Cardiac muscle cell (in vitro differentiated cells and primary cell): ENCODE measurements around the gene SHISA9. TPM values are rescaled to one million over a fixed set of nuclear protein-coding genes. Genes with fewer than 3 reads are reported as not detected.

Experiments used
- DNase-seq, 2 donors: peaks; one replicate each; pipeline versions ENCODE4 v3.0.0 to v3.0.0-alpha.2; 2010 to 2017; ENCODE audit warnings: low read depth in 1 of 2, low spot score in 1 of 2
- H3K27ac ChIP-seq: fragments of 200-600 bp; sonication (generic); 2 replicates; pipeline ENCODE4 v1.5.1; 2016
- H3K27me3 ChIP-seq: fragments of 200-600 bp; sonication (generic); 2 replicates; pipeline ENCODE4 v1.6.0; 2016; ENCODE audit warnings: control low read depth
- H3K36me3 ChIP-seq: fragments of 200-600 bp; sonication (generic); 2 replicates; pipeline ENCODE4 v1.5.1; 2016; ENCODE audit warnings: control low read depth
- H3K4me1 ChIP-seq: fragments of 200-600 bp; sonication (generic); 2 replicates; pipeline ENCODE4 v1.8.1; 2017; ENCODE audit warnings: low read depth, mild to moderate bottlenecking, mixed run types
- H3K4me3 ChIP-seq: fragments of 200-600 bp; sonication (generic); 2 replicates; pipeline ENCODE4 v1.5.1; 2016; ENCODE audit warnings: mild to moderate bottlenecking
- H3K9me3 ChIP-seq: fragments of 200-600 bp; sonication (generic); 2 replicates; pipeline ENCODE4 v1.5.1; 2017; ENCODE audit warnings: low read depth, mild to moderate bottlenecking, control low read depth
- polyA plus RNA-seq: library from polyadenylated mRNA; unstranded; fragments of >200 nt; fragmentation: Nextera tagmentation; extraction: Ambion mirVana; gene quantifications from 2 replicates; pipeline ENCODE4 v1.2.1, GENCODE V29; 2016
- total RNA-seq: library from RNA; depleted of rRNA; stranded (reverse); fragments of >200 nt; gene quantifications from 2 replicates; pipeline ENCODE4 v1.2.3, GENCODE V29; 2016
- TF ChIP-seq, protein P1 (sequence below): IDR thresholded peaks from 2 replicates; pipeline ENCODE4 v1.5.1; 2012; ENCODE audit warnings: low read depth, mild to moderate bottlenecking, low read length

SHISA9 gene
- total and polyA plus RNA-seq, 2 experiments from 2014 or later, result 0.03 TPM; not detected in 1

DNA sequence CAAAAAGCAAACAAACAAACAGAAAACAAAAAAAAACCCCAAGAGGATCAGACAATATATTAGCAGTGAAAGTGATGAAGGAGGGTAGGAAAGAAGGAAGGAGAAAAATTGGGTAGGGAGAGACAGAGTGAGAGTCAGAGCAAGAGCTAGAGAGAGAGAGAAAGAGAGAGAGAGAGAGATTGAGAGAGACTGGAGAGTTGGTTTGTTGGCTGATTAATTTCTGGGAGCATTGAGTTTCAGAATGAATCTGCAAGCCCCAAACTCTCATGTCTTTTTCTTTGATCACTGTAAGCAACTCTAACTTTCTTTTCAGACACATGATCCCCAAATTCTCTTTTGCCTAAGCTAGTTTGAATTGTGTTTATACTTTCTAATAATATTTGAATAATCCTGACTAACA lies 388.1 kb downstream of the SHISA9 start:
- H3K9me3 ChIP-seq, result no peaks in the 10 kb centered on the region
- DNase-seq, result no peak
- no peak overlapping the region for H3K27ac ChIP-seq
- no peaks in the 10 kb centered on the region for H3K4me1 ChIP-seq
- no peak overlapping the region for H3K4me3 ChIP-seq
- TF ChIP-seq, protein P1, sequence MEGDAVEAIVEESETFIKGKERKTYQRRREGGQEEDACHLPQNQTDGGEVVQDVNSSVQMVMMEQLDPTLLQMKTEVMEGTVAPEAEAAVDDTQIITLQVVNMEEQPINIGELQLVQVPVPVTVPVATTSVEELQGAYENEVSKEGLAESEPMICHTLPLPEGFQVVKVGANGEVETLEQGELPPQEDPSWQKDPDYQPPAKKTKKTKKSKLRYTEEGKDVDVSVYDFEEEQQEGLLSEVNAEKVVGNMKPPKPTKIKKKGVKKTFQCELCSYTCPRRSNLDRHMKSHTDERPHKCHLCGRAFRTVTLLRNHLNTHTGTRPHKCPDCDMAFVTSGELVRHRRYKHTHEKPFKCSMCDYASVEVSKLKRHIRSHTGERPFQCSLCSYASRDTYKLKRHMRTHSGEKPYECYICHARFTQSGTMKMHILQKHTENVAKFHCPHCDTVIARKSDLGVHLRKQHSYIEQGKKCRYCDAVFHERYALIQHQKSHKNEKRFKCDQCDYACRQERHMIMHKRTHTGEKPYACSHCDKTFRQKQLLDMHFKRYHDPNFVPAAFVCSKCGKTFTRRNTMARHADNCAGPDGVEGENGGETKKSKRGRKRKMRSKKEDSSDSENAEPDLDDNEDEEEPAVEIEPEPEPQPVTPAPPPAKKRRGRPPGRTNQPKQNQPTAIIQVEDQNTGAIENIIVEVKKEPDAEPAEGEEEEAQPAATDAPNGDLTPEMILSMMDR, result no peak
- no peaks in the 10 kb centered on the region for H3K27me3 ChIP-seq
- H3K36me3 ChIP-seq, result no peaks in the 10 kb centered on the region

Other genes with a start within 250 kb of the SHISA9 start
- gene CPPED1, start 97.7 kb upstream of the SHISA9 start, total RNA-seq, result 10.8 and 12.0 TPM in 2 replicates
- gene CPPED1, start 97.7 kb upstream of the SHISA9 start, polyA plus RNA-seq, result 10.0 TPM in 2 replicates